Liver (tissue), 9 donors: ENCODE results near the gene MRPL21. TPM values are rescaled to one million over a fixed set of nuclear protein-coding genes. Genes with fewer than 3 reads are reported as not detected.

ENCODE experiments used
- DNase-seq: peaks from one replicate; pipeline ENCODE4 v3.0.0-alpha.2; 2017; ENCODE audit warnings: low spot score
- H3K27ac ChIP-seq, 2 donors: one replicate each; pipeline ENCODE4 v1.7.0; 2013; ENCODE audit warnings: inconsistent platforms in 2 of 2, low read length in 2 of 2, control low read depth in 1 of 2, low read depth in 1 of 2, mild to moderate bottlenecking in 1 of 2
- H3K27me3 ChIP-seq, 4 donors: one replicate each; pipeline versions ENCODE4 v1.6.1 to v1.7.0; 2013; ENCODE audit warnings: low read length in 3 of 4, inconsistent platforms in 1 of 4, mild to moderate bottlenecking in 1 of 4, moderate library complexity in 1 of 4; ENCODE audit not compliant: control insufficient read depth in 4 of 4, insufficient read depth in 4 of 4
- H3K36me3 ChIP-seq, 4 donors: one replicate each; pipeline versions ENCODE4 v1.6.1 to v1.7.0; 2013; ENCODE audit warnings: low read length in 3 of 4, mild to moderate bottlenecking in 3 of 4, low read depth in 1 of 4, moderate library complexity in 1 of 4; ENCODE audit not compliant: control insufficient read depth in 4 of 4, insufficient read depth in 3 of 4
- H3K4me1 ChIP-seq, 4 donors: one replicate each; pipeline versions ENCODE4 v1.6.1 to v1.7.0; 2013; ENCODE audit warnings: low read length in 3 of 4, mild to moderate bottlenecking in 3 of 4, moderate library complexity in 1 of 4; ENCODE audit not compliant: control insufficient read depth in 4 of 4, insufficient read depth in 4 of 4
- H3K4me3 ChIP-seq, 3 donors: one replicate each; pipeline versions ENCODE4 v1.6.1 to v1.7.0; 2013; ENCODE audit warnings: low read length in 3 of 3, control low read depth in 1 of 3, low read depth in 1 of 3, mild to moderate bottlenecking in 1 of 3
- H3K9ac ChIP-seq, 2 donors: one replicate each; pipeline ENCODE4 v1.7.0; 2013; ENCODE audit warnings: low read length in 2 of 2, mild to moderate bottlenecking in 2 of 2, moderate library complexity in 2 of 2, control low read depth in 1 of 2, low read depth in 1 of 2
- H3K9me3 ChIP-seq, 4 donors: one replicate each; pipeline versions ENCODE4 v1.6.1 to v1.7.0; 2013; ENCODE audit warnings: low read length in 3 of 4; ENCODE audit not compliant: control insufficient read depth in 4 of 4
- ATF3 ChIP-seq: IDR thresholded peaks from 2 replicates; pipeline ENCODE4 v1.6.1; 2016; ENCODE audit warnings: antibody characterized with exemption
- CTCF ChIP-seq: fragments of 150-350 bp; IDR thresholded peaks from 2 replicates; pipeline ENCODE4 v1.5.1; 2017; ENCODE audit warnings: improper control_type of control experiment, low read depth, low read length; ENCODE audit not compliant: missing input control
- EGR1 ChIP-seq, 2 donors: IDR thresholded peaks; 2 replicates each; pipeline ENCODE4 v1.6.1; 2016 to 2018; ENCODE audit warnings: antibody characterized with exemption in 2 of 2, low read depth in 2 of 2
- FOXA1 ChIP-seq: IDR thresholded peaks from 2 replicates; pipeline ENCODE4 v1.6.1; 2016; ENCODE audit warnings: antibody characterized with exemption
- FOXA2 ChIP-seq: IDR thresholded peaks from 2 replicates; pipeline ENCODE4 v1.6.1; 2016; ENCODE audit warnings: antibody characterized with exemption
- GABPA ChIP-seq, 2 donors: IDR thresholded peaks in 1 of 2; conservative IDR thresholded peaks in 1 of 2; 2 replicates each; pipeline ENCODE4 v1.6.1; 2016; ENCODE audit warnings: antibody characterized with exemption in 2 of 2, mild to moderate bottlenecking in 1 of 2, moderate library complexity in 1 of 2
- HNF4A ChIP-seq, 2 donors: conservative IDR thresholded peaks; 2 replicates each; pipeline ENCODE4 v1.6.1; 2016; ENCODE audit warnings: antibody characterized with exemption in 2 of 2, mild to moderate bottlenecking in 2 of 2
- HNF4G ChIP-seq: IDR thresholded peaks from 2 replicates; pipeline ENCODE4 v1.6.1; 2016; ENCODE audit warnings: antibody characterized with exemption
- JUND ChIP-seq, 2 donors: IDR thresholded peaks; 2 replicates each; pipeline ENCODE4 v1.6.1; 2016; ENCODE audit warnings: antibody characterized with exemption in 2 of 2
- MAX ChIP-seq: IDR thresholded peaks from 2 replicates; pipeline ENCODE4 v1.6.1; 2016; ENCODE audit warnings: antibody characterized with exemption
- NR2F2 ChIP-seq: IDR thresholded peaks from 2 replicates; pipeline ENCODE4 v1.6.1; 2016; ENCODE audit warnings: antibody characterized with exemption
- RAD21 ChIP-seq, 2 donors: IDR thresholded peaks; 2 replicates each; pipeline ENCODE4 v1.6.1; 2016; ENCODE audit warnings: antibody characterized with exemption in 2 of 2, mild to moderate bottlenecking in 2 of 2
- REST ChIP-seq: IDR thresholded peaks from 2 replicates; pipeline ENCODE4 v1.6.1; 2016; ENCODE audit warnings: antibody characterized with exemption, mild to moderate bottlenecking
- RXRA ChIP-seq, 2 donors: IDR thresholded peaks; 2 replicates each; pipeline ENCODE4 v1.6.1; 2017 to 2018; ENCODE audit warnings: antibody characterized with exemption in 2 of 2, mild to moderate bottlenecking in 1 of 2
- SP1 ChIP-seq: IDR thresholded peaks from 2 replicates; pipeline ENCODE4 v1.6.1; 2018; ENCODE audit warnings: antibody characterized with exemption, mild to moderate bottlenecking
- TAF1 ChIP-seq: conservative IDR thresholded peaks from 2 replicates; pipeline ENCODE4 v1.6.1; 2016; ENCODE audit warnings: antibody characterized with exemption, mild to moderate bottlenecking
- YY1 ChIP-seq: IDR thresholded peaks from 2 replicates; pipeline ENCODE4 v1.6.1; 2016; ENCODE audit warnings: antibody characterized with exemption, mild to moderate bottlenecking
- ZBTB33 ChIP-seq: IDR thresholded peaks from 2 replicates; pipeline ENCODE4 v1.6.1; 2016; ENCODE audit warnings: antibody characterized with exemption
- WGBS: extraction: QIAGEN DNeasy Blood & Tissue Kit; methylation state at CpG from one replicate; pipeline ENCODE4 v1.1.7; 2013; 5-methylcytosine and 5-hydroxymethylcytosine counted together
- polyA plus RNA-seq, 2 donors: library from polyadenylated mRNA; stranded (reverse) in 1 of 2; unstranded in 1 of 2; fragments of 200-250 nt in 1 of 2; fragments of >200 nt in 1 of 2; fragmentation: Nextera tagmentation in 1 of 2; extraction: Ambion mirVana in 1 of 2; gene quantifications; one replicate each; pipeline versions ENCODE4 v1.2.1 to v1.2.3, GENCODE V29; 2013 to 2015
- total RNA-seq, 2 donors: library from RNA; depleted of rRNA; stranded (reverse); fragments of >200 nt; gene quantifications; one replicate each; pipeline ENCODE4 v1.2.3, GENCODE V29; 2014
- donor health status: healthy.
- donor health status: healthy.
- donor health status: healthy.
- donor health status: healthy.
- donor health status: healthy.

Gene MRPL21
- total and polyA plus RNA-seq, 4 donors = 22.3 to 76.8 (median 35.4) TPM

- TF ChIP-seq REST = no peak
- no peak for TF ChIP-seq TAF1
- TF ChIP-seq NR2F2 = no peak
- TF ChIP-seq CTCF = no peak
- no peak for TF ChIP-seq ZBTB33
- TF ChIP-seq EGR1 (IDR thresholded peaks at IDR 0.05; ENCODE audit: low read depth in 2 of 2) = no peak
- TF ChIP-seq SP1 = no peak
- TF ChIP-seq MAX = no peak
- TF ChIP-seq JUND (IDR thresholded peaks at IDR 0.05) = no peak
- TF ChIP-seq RXRA (IDR thresholded peaks at IDR 0.05) = no peak
- TF ChIP-seq HNF4G = no peak
- no peak for TF ChIP-seq YY1
- TF ChIP-seq ATF3 = no peak
- no peak for TF ChIP-seq FOXA2
- TF ChIP-seq RAD21 (IDR thresholded peaks at IDR 0.05) = no peak
- no peak for TF ChIP-seq HNF4A (conservative IDR thresholded peaks at IDR 0.05)
- TF ChIP-seq FOXA1 = no peak
- TF ChIP-seq GABPA (IDR thresholded peaks at IDR 0.05 in 1 of 2, conservative IDR thresholded peaks at IDR 0.05 in 1 of 2) = no peak
- no peak overlapping the region for H3K27ac ChIP-seq
- DNase-seq = no peak
Observed at GRCh38 chr11:68936358-68936636, 32.7 kb upstream of the MRPL21 start.

More at GRCh38 chr11:68936358-68936636, 32.7 kb upstream of the MRPL21 start:
- no peaks in the 10 kb centered on the region for H3K4me1 ChIP-seq
- no peak overlapping the region for H3K4me3 ChIP-seq
- no peaks in the 10 kb centered on the region for H3K27me3 ChIP-seq
- H3K9ac ChIP-seq = no peak overlapping the region
- H3K9me3 ChIP-seq = no peaks in the 10 kb centered on the region
- 97% methylated on average over 10 of the region's 10 CpGs for WGBS
- peaks cover 25 to 72% (median 27%) of the 10 kb centered on the region in 4 donors for H3K36me3 ChIP-seq
